Naive thymus-derived CD8-positive, alpha-beta T cell (primary cell): ENCODE measurements around the gene TMED6. TPM values are rescaled to one million over a fixed set of nuclear protein-coding genes. Genes with fewer than 3 reads are reported as not detected.

Experiments used
- ATAC-seq, 2 donors: fragments of 150-1000 bp; cut with Tn5 transposase in 1 of 2; sonication (Bioruptor Pico), chemical (Tn5 transposase) in 1 of 2; 1 replicate in 1 of 2; 2 replicates in 1 of 2; pipeline ENCODE4 v1.10.0; 2021; ENCODE audit warnings: mild to moderate bottlenecking in 2 of 2, moderate library complexity in 2 of 2
- POLR2A ChIA-PET: fragments of 350-600 bp; sonication (Branson Sonifier 250); formaldehyde crosslinking; loops from one replicate; lab custom pipeline; 2021; ENCODE audit warnings: antibody characterized with exemption; lab: Charles Lee
- DNase-seq, 10 donors: peaks; one replicate each; pipeline versions ENCODE4 v3.0.0 to v3.0.0-alpha.2; 2020 to 2022
- H3K27ac Mint-ChIP-seq, 10 donors: one replicate each; pipeline ENCODE4 v1.8.0; 2020 to 2022; ENCODE audit warnings: mild to moderate bottlenecking in 10 of 10, mixed read lengths in 10 of 10, moderate library complexity in 4 of 10, inconsistent platforms in 1 of 10
- H3K27me3 Mint-ChIP-seq, 5 donors: one replicate each; pipeline ENCODE4 v1.8.0; 2021 to 2022; ENCODE audit warnings: mixed read lengths in 5 of 5
- H3K36me3 Mint-ChIP-seq, 3 donors: one replicate each; pipeline ENCODE4 v1.8.0; 2020 to 2022; ENCODE audit warnings: mixed read lengths in 3 of 3, mild to moderate bottlenecking in 2 of 3, inconsistent platforms in 1 of 3
- H3K4me1 Mint-ChIP-seq, 4 donors: one replicate each; pipeline ENCODE4 v1.8.0; 2021 to 2022; ENCODE audit warnings: mixed read lengths in 4 of 4
- H3K4me3 Mint-ChIP-seq, 10 donors: one replicate each; pipeline ENCODE4 v1.8.0; 2020 to 2022; ENCODE audit warnings: mild to moderate bottlenecking in 10 of 10, mixed read lengths in 10 of 10, moderate library complexity in 6 of 10, inconsistent platforms in 1 of 10
- H3K9me3 Mint-ChIP-seq, 9 donors: one replicate each; pipeline ENCODE4 v1.8.0; 2020 to 2022; ENCODE audit warnings: mixed read lengths in 9 of 9, mild to moderate bottlenecking in 3 of 9, inconsistent platforms in 1 of 9, moderate library complexity in 1 of 9
- polyA plus RNA-seq, 3 donors: library from polyadenylated mRNA; unstranded; fragments of 300-500 nt; fragmentation: Illumina TruSeq; gene quantifications; one replicate each; pipeline ENCODE4 v1.2.3, GENCODE V29; 2021
- total RNA-seq, 8 experiments: library from RNA in 2 of 8; stranded (reverse) in 2 of 8; gene quantifications; one replicate each; pipeline ENCODE4 v1.2.3 and lab custom pipeline; 2021 to 2026

The TMED6 gene
- total RNA-seq (1 to 10 TPM; 4.5 to 5.2 TPM), polyA plus RNA-seq (under 1 TPM in 1 of 3 donors, not detected in 2; 0.43 TPM), total RNA-seq (lab: John Stamatoyannopoulos, UW) (0 to 0.52 (median 0.43) reads per million in 6 experiments)

DNA sequence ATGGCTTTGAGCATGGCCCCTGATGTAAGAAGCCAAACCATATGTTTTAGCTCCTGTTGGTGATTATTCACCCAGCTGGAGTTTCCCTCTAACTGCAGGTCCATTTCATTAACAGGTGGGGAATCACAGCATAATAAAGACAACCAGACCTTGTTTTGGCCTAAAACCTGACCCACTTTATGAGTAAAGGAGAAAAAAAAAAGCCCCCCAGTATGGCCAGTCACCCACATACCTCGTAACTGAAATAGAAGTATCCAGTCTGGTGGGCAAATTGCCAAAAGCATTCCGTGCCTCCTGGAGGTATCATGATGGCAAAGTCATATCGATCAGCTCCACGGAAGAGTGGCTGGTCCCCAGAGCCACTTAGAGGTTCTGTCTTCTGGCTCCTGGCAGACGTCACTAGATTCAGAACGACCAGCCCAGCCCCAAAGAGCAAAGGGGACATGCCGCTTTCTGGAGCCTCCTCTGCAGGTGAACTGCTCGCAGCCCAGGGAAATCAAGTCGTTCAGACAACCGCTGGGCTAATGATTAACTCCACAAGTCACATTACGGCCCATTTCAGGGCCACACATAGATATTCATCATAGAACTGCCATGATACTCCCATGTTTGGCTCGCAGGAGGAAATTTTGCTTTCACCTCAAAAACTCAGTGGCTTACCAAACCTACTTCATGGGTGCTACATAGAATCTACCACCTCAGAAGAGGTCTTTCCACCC is at the start of gene TMED6:
TSS of gene TMED6 (minus strand) at position 478 of the 719 bp plus-strand sequence. CDS start at position 445, 33 bp downstream.
- Mint-ChIP-seq H3K36me3 (peaks cover 0 to 42% (median 2%) of the 10 kb centered on the region in 3 donors), H3K4me1 (peaks cover 0 to 4% (median 0%) of the 10 kb centered on the region in 4 donors), H3K27me3 (no peaks in the 10 kb centered on the region), H3K9me3 (no peaks in the 10 kb centered on the region), H3K27ac (peak within 1 kb of the TSS in 6 of 10 donors; percentile 18 to 72 (median 40)), H3K4me3 (no peak within 1 kb of the TSS)
- DNase-seq (no peak), ATAC-seq (no peak)
- POLR2A ChIA-PET: no interaction called here

- Mint-ChIP-seq H3K4me1 (peaks cover 3 to 13% (median 6%) of the 10 kb centered on the region in 4 donors), H3K36me3 (no peaks in the 10 kb centered on the region), H3K9me3 (no peaks in the 10 kb centered on the region), H3K4me3 (no peak overlapping the region), H3K27me3 (peaks cover 0 to 3% (median 0%) of the 10 kb centered on the region in 5 donors), H3K27ac (no peak overlapping the region)
- ATAC-seq (no peak), DNase-seq (no peak)
- POLR2A ChIA-PET: interaction anchor here (0.9 to 1.3 kb wide), 3 partner anchors 25 to 165 kb away, joined by 3 to 4 read pairs (median 3); partner anchors contain the start of gene CYB5B
These were observed 47.8 kb upstream of the TMED6 start for GRCh38 chr16:69399361-69399760.

DNA sequence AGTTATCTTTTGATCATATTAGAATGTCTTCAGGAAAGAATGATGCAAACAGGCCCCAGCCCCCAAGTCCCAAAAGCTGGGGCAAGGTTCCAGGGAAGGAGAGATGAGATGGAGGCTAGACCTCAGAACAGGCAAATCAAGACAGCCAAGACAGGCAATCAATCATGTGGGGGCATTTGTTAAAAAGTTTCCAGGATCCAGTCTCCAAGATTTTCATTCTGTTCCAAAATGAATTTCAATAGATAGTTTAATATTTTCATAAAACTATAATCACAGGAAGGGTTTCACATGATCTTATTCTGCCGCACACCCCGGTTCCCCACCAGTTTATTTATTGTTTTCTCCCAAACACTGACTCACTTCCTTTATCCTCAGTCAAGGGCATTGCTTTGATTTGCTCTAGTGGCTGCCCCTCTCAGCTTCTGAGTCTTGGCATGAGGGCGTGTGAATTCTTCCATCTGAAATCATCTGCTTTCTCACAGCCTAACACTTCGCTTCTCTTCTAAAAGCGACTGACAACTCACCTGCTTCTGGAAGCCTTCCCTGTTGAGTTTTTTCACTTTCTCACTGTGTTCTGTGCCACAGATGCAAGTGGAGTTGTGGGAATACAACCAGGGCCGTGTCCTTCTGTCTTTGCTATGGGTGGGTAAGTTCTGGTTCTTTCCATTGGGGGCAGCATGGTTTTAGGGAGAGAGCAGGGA is 46.4 kb upstream of the TMED6 start:
- POLR2A ChIA-PET: interaction anchor here (0.7 kb wide), 1 partner anchor 230 kb away, joined by 6 read pairs; no protein-coding TSS in a partner anchor
- Mint-ChIP-seq H3K9me3 (no peaks in the 10 kb centered on the region), H3K36me3 (no peaks in the 10 kb centered on the region), H3K4me1 (peaks cover 3 to 13% (median 6%) of the 10 kb centered on the region in 4 donors), H3K27ac (peak overlapping the region in 1 of 10 donors; percentile 49), H3K4me3 (no peak overlapping the region), H3K27me3 (peaks cover 0 to 3% (median 0%) of the 10 kb centered on the region in 5 donors)
- ATAC-seq: no peak
- DNase-seq: no peak

GRCh38 chr16:69396187-69397061 is 44.8 kb upstream of the TMED6 start:
- no peaks in the 10 kb centered on the region for H3K36me3 Mint-ChIP-seq
- DNase-seq (peak; percentile 43 to 81 (median 66)), ATAC-seq (peak; percentile 77 to 93)
- peak overlapping the region; percentile 1 to 48 (median 18) for H3K27ac Mint-ChIP-seq
- POLR2A ChIA-PET: interaction anchor here (0.6 to 1.3 kb wide), 6 partner anchors 9 to 358 kb away, joined by 3 to 6 read pairs (median 4); partner anchors contain the start of genes CYB5B, NFAT5, NOB1 and TERF2
- H3K4me1 Mint-ChIP-seq: peaks cover 3 to 9% (median 6%) of the 10 kb centered on the region in 4 donors
- no peaks in the 10 kb centered on the region for H3K9me3 Mint-ChIP-seq
- H3K4me3 Mint-ChIP-seq: peak overlapping the region in 4 of 10 donors; percentile 1 to 35 (median 7)
- H3K27me3 Mint-ChIP-seq: peaks cover 0 to 3% (median 0%) of the 10 kb centered on the region in 5 donors

DNA sequence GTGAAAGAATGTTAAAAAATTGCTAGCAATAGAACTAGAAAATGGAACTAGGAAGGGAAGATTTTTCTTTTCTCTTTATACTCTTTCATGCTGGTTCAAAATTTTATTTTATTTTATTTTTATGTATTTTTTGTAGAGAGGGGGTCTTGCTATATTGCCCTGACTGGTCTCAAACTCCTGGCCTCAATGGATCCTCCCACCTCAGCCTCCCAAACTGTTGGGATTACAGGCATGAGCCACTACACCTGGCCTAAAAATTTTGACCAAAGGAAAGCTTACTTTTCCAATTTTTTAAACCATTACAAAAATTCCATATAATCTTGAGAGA is 44.2 kb upstream of the TMED6 start:
- H3K4me3 Mint-ChIP-seq: peak overlapping the region in 2 of 10 donors; percentile 9 to 35

GRCh38 chr16:69393898-69394849 is 42.6 kb upstream of the TMED6 start:
- H3K4me3 Mint-ChIP-seq: no peak overlapping the region
- peaks cover 3 to 9% (median 6%) of the 10 kb centered on the region in 4 donors for H3K4me1 Mint-ChIP-seq
- no peak overlapping the region for H3K27ac Mint-ChIP-seq
- DNase-seq: no peak
- H3K9me3 Mint-ChIP-seq: no peaks in the 10 kb centered on the region
- POLR2A ChIA-PET: no interaction called here
- no peak for ATAC-seq
- H3K27me3 Mint-ChIP-seq: no peaks in the 10 kb centered on the region
- no peaks in the 10 kb centered on the region for H3K36me3 Mint-ChIP-seq

More for the DNA sequence above, 44.2 kb upstream of the TMED6 start:
- Mint-ChIP-seq H3K4me1 (peaks cover 3 to 9% (median 6%) of the 10 kb centered on the region in 4 donors), H3K9me3 (no peaks in the 10 kb centered on the region), H3K36me3 (no peaks in the 10 kb centered on the region), H3K27ac (peak overlapping the region in 7 of 10 donors; percentile 1 to 39 (median 15)), H3K27me3 (peaks cover 0 to 2% (median 0%) of the 10 kb centered on the region in 5 donors)
- POLR2A ChIA-PET: interaction anchor here (0.6 to 1.3 kb wide), 5 partner anchors 8 to 359 kb away, joined by 3 to 6 read pairs (median 5); partner anchors contain the start of genes CYB5B, NFAT5 and NOB1
- DNase-seq: no peak
- no peak for ATAC-seq

DNA sequence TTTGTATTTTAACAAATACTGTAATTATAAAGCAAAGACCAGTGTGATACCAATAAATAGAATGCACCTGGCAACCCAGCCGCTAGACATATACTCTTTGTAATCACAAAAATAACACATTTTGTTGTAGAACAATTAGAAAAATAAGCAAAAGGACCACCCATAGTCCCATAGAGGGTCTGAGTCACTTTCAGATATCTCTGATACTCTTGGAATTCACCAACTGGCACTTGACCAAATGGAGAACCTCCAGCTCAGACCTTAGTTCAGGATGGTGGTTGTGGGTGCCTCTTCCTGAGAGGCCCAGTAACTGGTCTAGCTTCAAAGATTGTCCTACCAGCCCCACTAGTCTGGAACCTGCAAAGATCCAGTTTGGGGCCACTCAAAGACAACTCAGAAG is 35.0 kb upstream of the TMED6 start:
- DNase-seq (no peak), ATAC-seq (no peak)
- Mint-ChIP-seq H3K4me1 (peaks cover 12 to 36% (median 30%) of the 10 kb centered on the region in 4 donors), H3K9me3 (no peaks in the 10 kb centered on the region), H3K4me3 (peak overlapping the region in 9 of 10 donors; percentile 87 to 96 (median 93)), H3K27ac (peak overlapping the region in 9 of 10 donors; percentile 90 to 97 (median 95)), H3K36me3 (peaks cover 0 to 26% (median 8%) of the 10 kb centered on the region in 3 donors), H3K27me3 (no peaks in the 10 kb centered on the region)
- POLR2A ChIA-PET: interaction anchor here (0.7 to 1.5 kb wide), 8 partner anchors 10 to 368 kb away, joined by 3 to 4 read pairs (median 3); partner anchors contain the start of genes CYB5B and NOB1

DNA sequence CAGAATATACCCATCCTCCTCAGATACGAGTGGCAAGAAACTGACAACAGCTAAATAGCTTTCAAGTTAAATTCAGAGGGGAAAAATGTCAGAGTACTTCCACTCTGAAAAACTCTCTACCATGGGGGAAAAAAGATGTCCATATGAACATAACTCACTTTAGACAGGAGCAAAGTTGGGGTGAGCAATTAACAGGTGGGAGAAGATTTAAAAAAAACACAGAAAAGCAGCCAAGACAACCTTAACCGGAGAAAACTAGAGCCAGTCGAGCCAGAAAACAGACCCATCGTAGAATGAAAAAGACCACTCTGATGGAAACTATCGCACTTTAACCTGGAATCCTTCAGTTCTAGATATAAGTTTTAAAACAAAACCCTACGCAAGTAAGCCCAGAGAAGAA is 33.4 kb upstream of the TMED6 start:
- POLR2A ChIA-PET: interaction anchor here (1.4 to 1.5 kb wide), 2 partner anchors 12 kb away, joined by 3 to 5 read pairs; no protein-coding TSS in a partner anchor
- H3K27ac Mint-ChIP-seq: peak overlapping the region; percentile 92 to 99 (median 95)
- no peaks in the 10 kb centered on the region for H3K27me3 Mint-ChIP-seq
- peaks cover 0 to 42% (median 8%) of the 10 kb centered on the region in 3 donors for H3K36me3 Mint-ChIP-seq
- ATAC-seq: no peak
- H3K4me1 Mint-ChIP-seq: peaks cover 12 to 38% (median 34%) of the 10 kb centered on the region in 4 donors
- no peaks in the 10 kb centered on the region for H3K9me3 Mint-ChIP-seq
- peak overlapping the region; percentile 71 to 98 (median 90) for H3K4me3 Mint-ChIP-seq
- peak in 1 of 10 donors; percentile 6 for DNase-seq

- Mint-ChIP-seq H3K27ac (peak overlapping the region in 5 of 10 donors; percentile 5 to 56 (median 45)), H3K4me3 (peak overlapping the region in 3 of 10 donors; percentile 3 to 44 (median 12)), H3K36me3 (peaks cover 0 to 64% (median 14%) of the 10 kb centered on the region in 3 donors), H3K27me3 (no peaks in the 10 kb centered on the region), H3K4me1 (peaks cover 14 to 46% (median 45%) of the 10 kb centered on the region in 4 donors), H3K9me3 (no peaks in the 10 kb centered on the region)
- DNase-seq (no peak), ATAC-seq (no peak)
- POLR2A ChIA-PET: interaction anchor here (0.6 kb wide), 1 partner anchor 261 kb away, joined by 4 read pairs; no protein-coding TSS in a partner anchor
These were observed 30.8 kb upstream of the TMED6 start for GRCh38 chr16:69382421-69382820.

DNA sequence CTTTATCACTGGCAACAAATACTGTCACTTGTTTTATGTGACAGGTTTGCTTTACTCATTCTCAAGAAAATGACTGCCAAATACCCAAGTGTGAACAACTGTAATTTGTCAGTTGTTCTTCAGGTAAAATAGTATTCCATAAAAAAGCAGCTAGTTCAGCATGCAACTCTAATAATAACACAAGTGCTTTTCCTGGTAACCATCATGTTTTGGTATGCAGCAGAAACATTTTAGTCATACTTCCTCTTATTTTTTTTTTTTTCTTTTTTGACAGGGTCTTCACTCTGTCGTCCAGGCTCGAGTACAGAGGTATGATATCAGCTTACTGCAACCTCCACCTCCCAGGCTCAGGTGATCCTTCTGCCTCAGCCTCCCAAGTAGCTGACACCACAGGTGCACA is 29.6 kb upstream of the TMED6 start:
- peak overlapping the region in 2 of 10 donors; percentile 48 to 49 for H3K27ac Mint-ChIP-seq
- H3K9me3 Mint-ChIP-seq: no peaks in the 10 kb centered on the region
- peaks cover 14 to 46% (median 45%) of the 10 kb centered on the region in 4 donors for H3K4me1 Mint-ChIP-seq
- H3K4me3 Mint-ChIP-seq: no peak overlapping the region
- peaks cover 0 to 73% (median 14%) of the 10 kb centered on the region in 3 donors for H3K36me3 Mint-ChIP-seq
- POLR2A ChIA-PET: no interaction called here
- ATAC-seq (no peak), DNase-seq (no peak)
- no peaks in the 10 kb centered on the region for H3K27me3 Mint-ChIP-seq
